ENCODE measurements around the gene TBX4.
"Not testable (repeated sequence)": the region's sequence is repeated elsewhere in the genome, so short reads cannot be mapped to it uniquely, and the experiment has no call there.

Gene TBX4

GRCh38 chr17:61479493-61480413 is 27.5 kb downstream of the TBX4 start:
- in situ Hi-C loops (cut with HindIII; ENCODE audit: low sequenced_read_pairs) = no loop called here

- in situ Hi-C loops (cut with HindIII; ENCODE audit: low sequenced_read_pairs) = no loop called here
Observed at GRCh38 chr17:61480414-61480807, 28.2 kb downstream of the TBX4 start.

- in situ Hi-C loops (cut with HindIII; ENCODE audit: low sequenced_read_pairs) = no loop called here
Observed at GRCh38 chr17:61481421-61481820, 29.2 kb downstream of the TBX4 start.

- in situ Hi-C loops (cut with HindIII; ENCODE audit: low sequenced_read_pairs) = no loop called here
Observed at GRCh38 chr17:61482467-61482866, 30.2 kb downstream of the TBX4 start.

- in situ Hi-C loops (cut with HindIII; ENCODE audit: low sequenced_read_pairs) = no loop called here
Observed at GRCh38 chr17:61483778-61484116, 31.5 kb downstream of the TBX4 start.

- in situ Hi-C loops (cut with HindIII; ENCODE audit: low sequenced_read_pairs) = no loop called here
Observed at GRCh38 chr17:61484174-61484573, 32.0 kb downstream of the TBX4 start.

GRCh38 chr17:61485067-61485775 is 33.0 kb downstream of the TBX4 start:
- in situ Hi-C loops (cut with HindIII; ENCODE audit: low sequenced_read_pairs) = no loop called here

GRCh38 chr17:61486135-61487120 is 34.2 kb downstream of the TBX4 start:
- in situ Hi-C loops (cut with HindIII; ENCODE audit: low sequenced_read_pairs) = no loop called here

GRCh38 chr17:61487161-61487988 is 35.2 kb downstream of the TBX4 start:
- in situ Hi-C loops (cut with HindIII; ENCODE audit: low sequenced_read_pairs) = no loop called here

- in situ Hi-C loops (cut with HindIII; ENCODE audit: low sequenced_read_pairs) = no loop called here
Observed at GRCh38 chr17:61487989-61488595, 35.9 kb downstream of the TBX4 start.

GRCh38 chr17:61488878-61489718 is 36.9 kb downstream of the TBX4 start:
- in situ Hi-C loops (cut with HindIII; ENCODE audit: low sequenced_read_pairs) = no loop called here

- in situ Hi-C loops (cut with HindIII; ENCODE audit: low sequenced_read_pairs) = no loop called here
Observed at GRCh38 chr17:61489719-61490490, 37.7 kb downstream of the TBX4 start.

- in situ Hi-C loops (cut with HindIII; ENCODE audit: low sequenced_read_pairs) = no loop called here
Observed at GRCh38 chr17:61490540-61490975, 38.3 kb downstream of the TBX4 start.

- in situ Hi-C loops (cut with HindIII; ENCODE audit: low sequenced_read_pairs) = no loop called here
Observed at GRCh38 chr17:61491981-61492380, 39.8 kb downstream of the TBX4 start.

GRCh38 chr17:61492759-61493526 is 40.7 kb downstream of the TBX4 start:
- in situ Hi-C loops (cut with HindIII; ENCODE audit: low sequenced_read_pairs) = no loop called here

- in situ Hi-C loops (cut with HindIII; ENCODE audit: low sequenced_read_pairs) = not testable (repeated sequence)
Observed at GRCh38 chr17:61493830-61494324, 41.7 kb downstream of the TBX4 start.

Measured in endothelial cell of hepatic sinusoid (primary cell).